Measurements from ENCODE around the gene NUDT4. TPM values are rescaled to one million over a fixed set of nuclear protein-coding genes. Genes with fewer than 3 reads are reported as not detected.

NUDT4 gene
- total and polyA plus RNA-seq, 2 donors (not counting 3 experiments of a cell fraction or from before 2014, with no cell fraction given) = 76.0 to 161 TPM

DNA sequence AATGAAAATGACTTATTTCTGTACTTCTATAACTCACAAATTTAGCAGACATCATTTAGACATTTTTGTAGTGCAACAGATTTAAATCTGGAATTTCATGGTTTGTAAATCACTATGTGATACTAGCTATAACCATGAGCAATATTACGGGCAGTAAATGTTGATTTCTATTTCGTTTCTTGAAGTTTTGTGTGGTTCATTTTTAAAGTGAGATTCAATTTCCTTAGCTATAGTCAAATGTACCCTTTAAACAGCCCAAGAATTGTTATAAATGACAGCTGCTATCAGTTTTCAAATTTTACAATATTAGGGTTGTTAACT is 30.2 kb downstream of the NUDT4 start:
- TF ChIP-seq, protein P1, sequence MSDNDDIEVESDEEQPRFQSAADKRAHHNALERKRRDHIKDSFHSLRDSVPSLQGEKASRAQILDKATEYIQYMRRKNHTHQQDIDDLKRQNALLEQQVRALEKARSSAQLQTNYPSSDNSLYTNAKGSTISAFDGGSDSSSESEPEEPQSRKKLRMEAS (IDR thresholded peaks at IDR 0.05; ENCODE audit: insufficient read depth, insufficient read length) = no peak
- no peak for TF ChIP-seq EZH2 (IDR thresholded peaks at IDR 0.05; ENCODE audit: borderline replicate concordance, low read depth, low read length, severe bottlenecking)
- no peak for TF ChIP-seq JUN (IDR thresholded peaks at IDR 0.05; ENCODE audit: borderline replicate concordance, insufficient read depth, insufficient read length, low read depth)
- no peak for TF ChIP-seq GATA2 (IDR thresholded peaks at IDR 0.05; ENCODE audit: insufficient read depth, insufficient read length, low read depth, low read length)
- TF ChIP-seq POLR2A (IDR thresholded peaks at IDR 0.05; ENCODE audit: low read depth, low read length) = no peak
- TF ChIP-seq MYC (IDR thresholded peaks at IDR 0.05; ENCODE audit: low read depth, low read length) = no peak
- TF ChIP-seq POLR2AphosphoS5 (IDR thresholded peaks at IDR 0.05; ENCODE audit: insufficient read depth, low read depth, low read length) = no peak
- TF ChIP-seq, protein P2, sequence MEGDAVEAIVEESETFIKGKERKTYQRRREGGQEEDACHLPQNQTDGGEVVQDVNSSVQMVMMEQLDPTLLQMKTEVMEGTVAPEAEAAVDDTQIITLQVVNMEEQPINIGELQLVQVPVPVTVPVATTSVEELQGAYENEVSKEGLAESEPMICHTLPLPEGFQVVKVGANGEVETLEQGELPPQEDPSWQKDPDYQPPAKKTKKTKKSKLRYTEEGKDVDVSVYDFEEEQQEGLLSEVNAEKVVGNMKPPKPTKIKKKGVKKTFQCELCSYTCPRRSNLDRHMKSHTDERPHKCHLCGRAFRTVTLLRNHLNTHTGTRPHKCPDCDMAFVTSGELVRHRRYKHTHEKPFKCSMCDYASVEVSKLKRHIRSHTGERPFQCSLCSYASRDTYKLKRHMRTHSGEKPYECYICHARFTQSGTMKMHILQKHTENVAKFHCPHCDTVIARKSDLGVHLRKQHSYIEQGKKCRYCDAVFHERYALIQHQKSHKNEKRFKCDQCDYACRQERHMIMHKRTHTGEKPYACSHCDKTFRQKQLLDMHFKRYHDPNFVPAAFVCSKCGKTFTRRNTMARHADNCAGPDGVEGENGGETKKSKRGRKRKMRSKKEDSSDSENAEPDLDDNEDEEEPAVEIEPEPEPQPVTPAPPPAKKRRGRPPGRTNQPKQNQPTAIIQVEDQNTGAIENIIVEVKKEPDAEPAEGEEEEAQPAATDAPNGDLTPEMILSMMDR (IDR thresholded peaks at IDR 0.05; ENCODE audit: extremely low read depth in 1 of 2, insufficient read depth in 1 of 2, low read depth in 1 of 2, low read length in 2 of 2) = no peak
- TF ChIP-seq FOS (IDR thresholded peaks at IDR 0.05; ENCODE audit: borderline replicate concordance, insufficient read depth, low read length) = no peak
- Histone ChIP-seq H3K27ac (ENCODE audit: insufficient read depth, low read depth, low read length) (no peak overlapping the region), H3K79me2 (ENCODE audit: control insufficient read depth, insufficient read depth, low read length) (peaks cover 12% of the 10 kb centered on the region), H3K27me3 (ENCODE audit: control insufficient read depth in 2 of 2, insufficient read depth in 2 of 2, low read length in 2 of 2) (no peaks in the 10 kb centered on the region), H3K4me2 (ENCODE audit: insufficient read depth, low read length) (no peak overlapping the region), H3K4me1 (ENCODE audit: control insufficient read depth, extremely low read depth, insufficient read depth, low read length) (peaks cover 16% of the 10 kb centered on the region), H4K20me1 (replicated peaks; ENCODE audit: control insufficient read depth, extremely low read depth, insufficient read depth, low read length) (no peaks in the 10 kb centered on the region), H3K4me3 (replicated peaks in 1 of 3; ENCODE audit: insufficient read depth in 1 of 3, low read depth in 1 of 3, low read length in 3 of 3) (no peak overlapping the region), H3K36me3 (ENCODE audit: control insufficient read depth in 2 of 2, extremely low read depth in 1 of 2, insufficient read depth in 2 of 2, low read length in 2 of 2) (peaks cover 2 to 9% of the 10 kb centered on the region in 2 experiments), H2AFZ (ENCODE audit: low read depth, low read length) (no peak overlapping the region), H3K9me1 (replicated peaks; ENCODE audit: control insufficient read depth, extremely low read depth, insufficient read depth, low read length) (peaks cover 3% of the 10 kb centered on the region), H3K9me3 (replicated peaks; ENCODE audit: control insufficient read depth, insufficient read depth, low read length) (no peaks in the 10 kb centered on the region), H3K9ac (replicated peaks; ENCODE audit: extremely low read depth, insufficient read depth, low read length) (no peak overlapping the region)
- dilution Hi-C loops (cut with MboI; ENCODE audit: extremely low pct_ligation_motif_present, low sequenced_read_pairs) (no loop called here), intact Hi-C loops (cut with micrococcal nuclease) (no loop called here)
- ChIA-PET CTCF (interaction anchor here (0.8 to 3.0 kb wide), 3 partner anchors 421 to 694 kb away, joined by 3 to 10 read pairs (median 3); no protein-coding TSS in a partner anchor), POLR2A (no interaction called here)
- DNase-seq (ENCODE audit: low read depth, low spot score) = no peak
- BruUV-seq (replicated peaks) = no TSS peak
- FAIRE-seq = no peak
